ENCODE measurements around the gene CNBP. TPM values are rescaled to one million over a fixed set of nuclear protein-coding genes. Genes with fewer than 3 reads are reported as not detected.
A peak's percentile ranks its signal among the peaks of the same experiment; 100 is the strongest.
"Not testable (repeated sequence)": the region's sequence is repeated elsewhere in the genome, so short reads cannot be mapped to it uniquely, and the experiment has no call there.

Gene CNBP
- total RNA-seq, 6 donors from 2014 or later = 185 to 426 (median 312) TPM

GRCh38 chr3:129166579-129167332 lies 16.9 kb downstream of the CNBP start:
- 89 to 92% methylated on average over 15 of the region's 15 CpGs for WGBS, 2 donors
- no peak for TF ChIP-seq EP300 (IDR thresholded peaks at IDR 0.05)
- TF ChIP-seq CTCF (IDR thresholded peaks at IDR 0.05) = no peak
- TF ChIP-seq POLR2A (IDR thresholded peaks at IDR 0.05) = no peak

GRCh38 chr3:129165594-129165993 lies 18.1 kb downstream of the CNBP start:
- Histone ChIP-seq H3K4me1 (peaks cover 9 to 11% (median 10%) of the 10 kb centered on the region in 4 donors), H3K36me3 (peaks cover 18 to 58% (median 35%) of the 10 kb centered on the region in 4 donors)
- not testable (repeated sequence) for H3K4me3 ChIP-seq; H3K27ac ChIP-seq; H3K27me3 ChIP-seq; DNase-seq; H3K9me3 ChIP-seq; ATAC-seq (ENCODE audit: low FRiP score in 2 of 2)
- WGBS, 2 donors = 95 to 96% methylated on average over 8 of the region's 8 CpGs

More at GRCh38 chr3:129166579-129167332, 16.9 kb downstream of the CNBP start:
- H3K36me3 ChIP-seq = peaks cover 27 to 70% (median 45%) of the 10 kb centered on the region in 4 donors
- H3K4me3 ChIP-seq = no peak overlapping the region
- no peaks in the 10 kb centered on the region for H3K27me3 ChIP-seq
- H3K9me3 ChIP-seq = no peaks in the 10 kb centered on the region
- ATAC-seq (ENCODE audit: low FRiP score in 2 of 2) = no peak
- H3K27ac ChIP-seq = no peak overlapping the region
- H3K4me1 ChIP-seq = peaks cover 9 to 11% (median 10%) of the 10 kb centered on the region in 4 donors
- DNase-seq = no peak

GRCh38 chr3:129164500-129164899 lies 19.2 kb downstream of the CNBP start:
- Histone ChIP-seq H3K27me3 (no peaks in the 10 kb centered on the region), H3K36me3 (peaks cover 7 to 47% (median 24%) of the 10 kb centered on the region in 4 donors), H3K4me1 (peaks cover 14 to 18% (median 15%) of the 10 kb centered on the region in 4 donors), H3K27ac (no peak overlapping the region), H3K9me3 (no peaks in the 10 kb centered on the region), H3K4me3 (no peak overlapping the region)
- WGBS, 2 donors = 85 to 87% methylated on average over 7 of the region's 7 CpGs
- no peak for ATAC-seq (ENCODE audit: low FRiP score in 2 of 2)
- no peak for TF ChIP-seq CTCF (IDR thresholded peaks at IDR 0.05)
- TF ChIP-seq POLR2AphosphoS5 (IDR thresholded peaks at IDR 0.05) = no peak
- no peak for TF ChIP-seq POLR2A (IDR thresholded peaks at IDR 0.05)
- no peak for TF ChIP-seq EP300 (IDR thresholded peaks at IDR 0.05)
- DNase-seq = no peak

- Histone ChIP-seq H3K27me3 (no peaks in the 10 kb centered on the region), H3K9me3 (no peaks in the 10 kb centered on the region), H3K27ac (peak overlapping the region; percentile 88 to 98 (median 94)), H3K36me3 (peaks cover 12 to 43% (median 23%) of the 10 kb centered on the region in 4 donors), H3K4me3 (no peak overlapping the region), H3K4me1 (peaks cover 18 to 23% (median 19%) of the 10 kb centered on the region in 4 donors)
- ATAC-seq (ENCODE audit: low FRiP score in 2 of 2) (no peak), DNase-seq (no peak)
- WGBS, 2 donors = 76 to 80% methylated on average over 5 of the region's 5 CpGs
- no peak for TF ChIP-seq POLR2A (IDR thresholded peaks at IDR 0.05)
- no peak for TF ChIP-seq EP300 (IDR thresholded peaks at IDR 0.05)
- TF ChIP-seq POLR2AphosphoS5 (IDR thresholded peaks at IDR 0.05) = no peak
- TF ChIP-seq CTCF (IDR thresholded peaks at IDR 0.05) = peak in 1 of 6 experiments; percentile 5
Measured at GRCh38 chr3:129162729-129163579, 20.7 kb downstream of the CNBP start.

GRCh38 chr3:129161860-129162271 lies 21.8 kb downstream of the CNBP start:
- no peak for TF ChIP-seq POLR2AphosphoS5 (IDR thresholded peaks at IDR 0.05)
- no peak for TF ChIP-seq POLR2A (IDR thresholded peaks at IDR 0.05)
- TF ChIP-seq CTCF (IDR thresholded peaks at IDR 0.05) = no peak
- no peak for TF ChIP-seq EP300 (IDR thresholded peaks at IDR 0.05)
- Histone ChIP-seq H3K36me3 (peaks cover 15 to 43% (median 25%) of the 10 kb centered on the region in 4 donors), H3K27me3 (no peaks in the 10 kb centered on the region), H3K4me3 (peak overlapping the region; percentile 56 to 92 (median 80)), H3K27ac (peak overlapping the region; percentile 88 to 98 (median 94)), H3K9me3 (no peaks in the 10 kb centered on the region), H3K4me1 (peaks cover 18 to 23% (median 19%) of the 10 kb centered on the region in 4 donors)
- WGBS, 2 donors = 1 to 4% methylated on average over 12 of the region's 12 CpGs
- ATAC-seq (ENCODE audit: low FRiP score in 2 of 2) = peak; percentile 3 to 9
- DNase-seq = peak in 1 of 2 donors; percentile 30
